ENCODE measurements around the gene STARD13.

STARD13 gene

GRCh38 chr13:33092073-33092987 is 193.2 kb downstream of the STARD13 start:
- no peak for TF ChIP-seq CTCF (IDR thresholded peaks at IDR 0.05; ENCODE audit: low read depth, low read length)
- DNase-seq (ENCODE audit: extremely low read depth, low read depth), result no peak

DNA sequence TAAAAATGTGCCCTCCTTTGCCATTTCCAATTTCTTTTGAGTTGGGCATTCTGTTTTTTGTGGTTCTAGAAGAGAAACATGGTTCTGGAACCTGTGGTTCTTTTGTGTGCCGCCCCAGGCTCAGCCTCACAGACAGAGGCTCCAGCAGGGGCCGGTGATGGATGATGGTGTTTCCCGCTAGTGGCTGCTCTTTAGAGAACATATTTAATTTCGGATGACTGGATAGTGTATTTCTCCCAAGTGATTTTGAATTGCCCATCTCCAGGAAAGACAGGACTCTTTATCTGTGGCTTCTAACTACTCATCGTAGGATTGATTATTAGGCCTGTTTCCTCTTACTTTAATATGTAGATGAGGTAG is 194.2 kb downstream of the STARD13 start:
- TF ChIP-seq CTCF (IDR thresholded peaks at IDR 0.05; ENCODE audit: low read depth, low read length), result no peak

DNA sequence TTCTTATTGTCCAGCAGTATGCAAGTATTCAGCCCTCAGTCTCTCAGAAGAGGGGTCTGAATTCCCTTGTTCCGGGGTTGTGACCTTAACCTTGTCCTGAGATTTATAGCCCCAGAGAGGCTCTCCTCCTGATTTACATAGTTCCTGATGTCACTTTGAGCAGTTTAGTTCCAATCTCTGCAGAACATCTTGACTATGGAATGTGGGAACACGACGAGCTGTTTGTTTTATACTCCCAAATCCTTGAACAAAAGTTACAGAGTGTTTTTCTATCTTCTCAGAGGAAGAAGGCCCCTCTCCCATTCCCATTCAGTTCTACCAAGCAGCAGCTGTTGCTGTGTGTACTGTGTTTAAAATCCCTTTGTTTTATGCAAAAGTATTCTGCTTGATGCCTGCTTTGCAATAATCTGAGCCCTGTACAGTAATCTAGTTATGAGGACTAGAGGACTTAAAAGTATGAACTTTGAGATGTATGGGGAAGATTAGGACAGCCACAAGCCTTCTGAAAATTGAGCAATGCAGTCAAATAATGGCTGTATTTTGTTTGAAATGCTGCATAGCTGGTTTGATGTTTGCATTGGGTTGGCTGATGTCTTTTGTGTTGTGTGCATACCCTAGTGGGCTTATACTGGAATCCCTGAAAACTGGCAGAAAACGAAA is 194.7 kb downstream of the STARD13 start:
- DNase-seq (ENCODE audit: extremely low read depth, low read depth), result no peak
- no peak for TF ChIP-seq CTCF (IDR thresholded peaks at IDR 0.05; ENCODE audit: low read depth, low read length)

More for the DNA sequence above, 194.2 kb downstream of the STARD13 start:
- no peak for DNase-seq (ENCODE audit: extremely low read depth, low read depth)

DNA sequence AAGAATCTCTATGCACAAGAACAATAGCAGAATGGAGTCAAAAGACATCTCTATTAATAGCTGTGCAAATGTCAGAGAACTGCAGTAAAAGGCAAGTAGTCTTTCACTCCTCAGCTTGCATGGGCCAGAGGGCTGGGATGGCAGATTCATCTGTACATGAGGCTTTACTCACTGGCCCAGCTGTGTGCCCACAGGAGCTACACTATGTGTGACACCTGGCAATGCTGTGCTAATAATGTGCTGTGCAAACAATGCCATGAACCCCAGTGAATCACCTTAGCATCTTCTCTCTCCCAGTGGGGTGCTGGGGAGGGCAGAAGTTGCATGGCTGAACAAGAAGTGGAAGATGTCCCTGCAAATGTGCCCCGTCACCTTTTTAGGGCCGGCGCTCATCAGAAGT is 196.2 kb downstream of the STARD13 start:
- no peak for TF ChIP-seq CTCF (IDR thresholded peaks at IDR 0.05; ENCODE audit: low read depth, low read length)

DNA sequence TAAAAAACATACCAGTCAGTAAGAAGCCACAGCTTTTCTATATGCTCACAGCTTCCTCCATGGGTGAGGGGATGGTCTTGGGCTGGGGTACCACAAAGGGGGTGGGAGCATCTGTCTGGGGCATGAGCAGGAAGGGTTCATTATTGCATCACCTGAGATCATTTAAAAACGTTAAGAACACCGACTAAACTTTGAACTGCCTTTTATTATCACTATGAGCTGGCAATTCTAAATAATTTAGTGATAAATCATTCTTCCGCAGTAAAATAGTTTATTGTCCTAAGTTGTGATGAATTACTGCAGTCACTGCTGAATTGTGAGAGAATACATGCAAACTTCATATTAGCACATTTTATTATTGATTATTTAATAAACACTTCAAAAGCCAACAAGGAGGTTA is 197.8 kb downstream of the STARD13 start:
- TF ChIP-seq CTCF (IDR thresholded peaks at IDR 0.05; ENCODE audit: low read depth, low read length), result no peak
- no peak for DNase-seq (ENCODE audit: extremely low read depth, low read depth)

More for the DNA sequence above, 196.2 kb downstream of the STARD13 start:
- DNase-seq (ENCODE audit: extremely low read depth, low read depth), result no peak

- TF ChIP-seq CTCF (IDR thresholded peaks at IDR 0.05; ENCODE audit: low read depth, low read length), result no peak
- DNase-seq (ENCODE audit: extremely low read depth, low read depth), result no peak
Measured at GRCh38 chr13:33087091-33087490, 198.5 kb downstream of the STARD13 start.

DNA sequence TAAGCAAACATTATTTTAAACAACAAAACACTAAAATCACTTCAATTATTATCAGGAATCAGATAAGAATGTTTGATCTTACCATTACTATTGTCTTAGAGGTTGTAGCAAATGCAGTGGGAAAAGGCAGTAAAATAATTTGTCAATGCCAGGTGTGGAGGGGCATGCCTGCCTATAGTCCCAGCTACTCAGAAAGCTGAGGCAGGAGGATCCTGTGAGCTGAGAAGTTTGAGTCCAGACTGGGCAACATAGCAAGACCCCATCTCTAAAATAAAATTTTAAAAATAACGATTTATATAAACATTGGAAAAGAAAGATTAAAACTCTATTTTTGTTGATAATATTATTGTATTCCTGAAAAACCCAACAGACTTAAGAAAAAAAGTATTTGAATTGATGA is 202.5 kb downstream of the STARD13 start:
- no peak for DNase-seq (ENCODE audit: extremely low read depth, low read depth)
- TF ChIP-seq CTCF (IDR thresholded peaks at IDR 0.05; ENCODE audit: low read depth, low read length), result no peak
